Fibroblast of villous mesenchyme (primary cell): ENCODE measurements around the gene CEP164. TPM values are rescaled to one million over a fixed set of nuclear protein-coding genes. Genes with fewer than 3 reads are reported as not detected.

Experiments used
- DNase-seq: peaks from one replicate; pipeline ENCODE4 v3.0.0-alpha.2; 2010; ENCODE audit warnings: low read depth
- H3K4me3 ChIP-seq: 2 replicates; pipeline ENCODE4 v1.5.1; 2011; ENCODE audit warnings: low read depth, mild to moderate bottlenecking, low read length
- CTCF ChIP-seq: IDR thresholded peaks from 2 replicates; pipeline ENCODE4 v1.5.1; 2012; ENCODE audit warnings: low read depth, mild to moderate bottlenecking, low read length; ENCODE audit not compliant: insufficient read depth
- total RNA-seq: library from RNA; depleted of rRNA; stranded (reverse); fragments of >200 nt; gene quantifications from 2 replicates; pipeline ENCODE4 v1.2.3, GENCODE V29; 2012

Gene CEP164
- total RNA-seq, 1 donor: 33.7 TPM

- no peak for DNase-seq
- no peak for TF ChIP-seq CTCF
- H3K4me3 ChIP-seq: no peak overlapping the region
These were observed 43.6 kb upstream of the CEP164 start for GRCh38 chr11:117284053-117284452.

DNA sequence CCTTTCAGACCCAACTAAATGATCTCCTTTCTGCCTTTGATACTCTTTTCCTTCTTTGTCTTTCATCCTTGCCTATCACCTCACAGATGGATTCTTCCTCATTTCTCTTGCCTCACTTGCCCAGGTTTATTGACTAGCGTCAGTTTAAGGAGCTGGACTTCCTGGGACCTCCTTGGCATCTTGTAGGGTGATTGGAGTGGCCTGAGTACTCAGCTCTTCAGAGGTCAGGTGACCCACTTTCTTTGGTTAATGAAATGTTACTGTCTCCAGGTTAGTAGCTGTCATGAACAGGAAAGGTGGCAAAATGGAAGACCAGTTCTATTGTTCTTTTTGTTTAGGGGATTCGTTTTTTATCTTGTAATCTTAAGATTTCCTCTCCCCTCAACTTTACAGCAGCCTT is 41.1 kb upstream of the CEP164 start:
- no peak overlapping the region for H3K4me3 ChIP-seq
- no peak for DNase-seq
- TF ChIP-seq CTCF: no peak

DNA sequence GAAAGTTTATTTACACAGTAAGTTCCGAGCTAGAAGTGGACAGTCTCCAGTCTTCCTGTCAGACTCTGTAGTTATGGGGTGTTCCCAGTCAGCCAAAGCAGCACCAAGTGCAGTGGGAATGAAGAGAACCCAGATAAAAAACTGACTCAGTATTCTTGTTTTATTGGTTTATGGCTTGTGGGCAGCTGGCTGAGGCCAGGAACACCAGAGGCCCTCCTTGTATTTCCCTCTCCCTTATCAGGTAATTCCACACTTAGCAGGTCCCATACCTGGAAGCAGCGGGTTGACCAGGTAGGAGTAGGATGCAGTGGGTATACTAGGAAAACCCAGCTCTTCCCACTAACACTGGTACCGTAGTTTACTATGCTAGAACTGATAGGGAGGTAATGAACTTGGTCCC is 40.0 kb upstream of the CEP164 start:
- peak; percentile 25 for DNase-seq
- TF ChIP-seq CTCF: no peak
- no peak overlapping the region for H3K4me3 ChIP-seq

GRCh38 chr11:117289795-117290194 is 37.9 kb upstream of the CEP164 start:
- no peak for TF ChIP-seq CTCF
- no peak overlapping the region for H3K4me3 ChIP-seq
- no peak for DNase-seq

DNA sequence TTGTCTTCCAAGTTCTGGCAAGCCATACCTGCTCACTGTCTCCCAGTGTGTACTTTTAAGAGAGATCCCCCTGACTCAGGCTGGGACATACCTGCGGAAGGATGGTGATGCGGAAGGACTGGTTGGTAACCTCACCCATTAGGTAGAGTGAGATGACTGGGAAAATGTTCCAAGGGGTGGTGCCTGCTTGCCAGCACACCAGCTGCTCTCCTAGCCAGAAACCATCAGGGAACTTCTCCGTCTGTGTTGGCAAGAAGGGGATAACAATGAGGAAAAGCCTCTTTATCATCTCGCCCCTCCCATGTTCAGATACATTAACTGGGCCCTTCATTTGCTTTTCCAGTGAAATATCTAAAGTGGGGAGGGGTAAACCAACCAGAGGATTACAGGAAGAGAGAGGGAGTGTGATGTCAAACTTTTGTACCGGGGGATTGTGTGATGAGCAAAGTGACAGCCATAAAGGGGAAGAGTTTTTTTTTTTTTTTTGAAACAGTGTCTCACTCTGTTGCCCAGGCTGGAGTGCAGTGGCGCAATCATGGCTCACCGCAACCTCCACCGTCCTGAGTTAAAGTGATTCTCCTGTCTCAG is 36.8 kb upstream of the CEP164 start, which contains the start of gene BACE1-AS:
BACE1-AS (plus strand) TSS at position 538 of the 588 bp plus-strand sequence.
- TF ChIP-seq CTCF: no peak
- no peak within 1 kb of the TSS for H3K4me3 ChIP-seq
- DNase-seq: no peak

DNA sequence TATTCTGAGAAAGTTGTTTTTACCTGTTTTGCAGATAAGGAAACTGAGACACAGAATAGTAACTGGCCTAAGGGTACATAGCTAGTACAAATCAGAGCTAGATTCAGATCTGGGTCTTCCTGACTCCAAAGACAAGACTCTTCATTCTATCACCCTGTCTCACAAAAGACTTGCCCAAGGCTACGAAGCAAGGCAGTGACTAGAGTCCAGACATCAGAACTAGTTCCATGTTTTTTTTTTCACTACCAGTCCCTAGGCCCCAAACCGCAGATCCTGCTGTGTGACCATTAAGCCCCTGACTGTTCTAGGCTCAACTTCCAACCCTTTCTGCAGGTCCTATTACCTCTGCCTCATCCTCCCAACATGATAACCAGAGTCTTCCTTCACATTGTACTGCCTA is 35.0 kb upstream of the CEP164 start:
- no peak for DNase-seq
- TF ChIP-seq CTCF: no peak
- H3K4me3 ChIP-seq: no peak overlapping the region
